ENCODE results near the gene SLC13A3.

DNA sequence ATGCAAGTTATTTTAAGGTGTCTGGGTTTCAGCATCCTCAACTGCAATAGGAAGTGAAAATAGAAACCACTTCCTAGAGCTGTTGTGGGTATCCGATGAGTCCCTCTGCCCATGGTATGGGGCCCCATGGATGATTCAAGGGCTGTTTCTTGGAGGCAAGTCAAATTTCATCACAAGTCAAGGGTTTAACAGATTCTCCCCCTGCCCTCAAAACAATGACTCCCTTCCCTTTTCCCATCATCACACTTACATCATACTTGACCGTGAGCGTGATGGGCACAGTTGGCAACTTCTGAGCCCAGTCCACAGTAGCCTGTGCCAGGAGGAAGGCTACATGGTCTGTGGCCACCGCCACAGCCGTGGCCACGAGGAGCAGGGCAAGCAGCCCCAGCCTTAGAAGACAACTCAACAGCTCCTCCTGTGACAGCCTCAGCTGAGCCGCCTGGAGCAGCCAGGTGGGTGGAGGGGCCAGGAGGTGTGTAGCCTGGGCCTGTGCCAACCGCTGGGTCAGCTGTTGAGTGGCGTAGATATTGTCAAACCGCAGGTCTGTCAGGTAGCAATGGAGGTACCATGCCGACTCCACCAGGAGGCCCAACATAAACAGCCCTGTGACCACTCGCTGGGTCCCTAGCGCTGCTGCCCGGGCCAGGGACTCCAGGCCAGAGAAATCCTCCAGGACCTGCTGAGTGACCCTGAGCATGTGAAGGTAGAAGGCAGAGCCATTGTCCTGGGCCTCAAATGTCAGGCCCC, 106.0 kb downstream of the SLC13A3 start:
- TF ChIP-seq CTCF (IDR thresholded peaks at IDR 0.05) = no peak
- TF ChIP-seq EZH2phosphoT487 (IDR thresholded peaks at IDR 0.05) = no peak

Measured in neural progenitor cell (in vitro differentiated cells).